ENCODE measurements around the gene SNTB2. TPM values are rescaled to one million over a fixed set of nuclear protein-coding genes. Genes with fewer than 3 reads are reported as not detected.

The SNTB2 gene
- polyA plus RNA-seq, 1 experiment = 50.5 TPM

DNA sequence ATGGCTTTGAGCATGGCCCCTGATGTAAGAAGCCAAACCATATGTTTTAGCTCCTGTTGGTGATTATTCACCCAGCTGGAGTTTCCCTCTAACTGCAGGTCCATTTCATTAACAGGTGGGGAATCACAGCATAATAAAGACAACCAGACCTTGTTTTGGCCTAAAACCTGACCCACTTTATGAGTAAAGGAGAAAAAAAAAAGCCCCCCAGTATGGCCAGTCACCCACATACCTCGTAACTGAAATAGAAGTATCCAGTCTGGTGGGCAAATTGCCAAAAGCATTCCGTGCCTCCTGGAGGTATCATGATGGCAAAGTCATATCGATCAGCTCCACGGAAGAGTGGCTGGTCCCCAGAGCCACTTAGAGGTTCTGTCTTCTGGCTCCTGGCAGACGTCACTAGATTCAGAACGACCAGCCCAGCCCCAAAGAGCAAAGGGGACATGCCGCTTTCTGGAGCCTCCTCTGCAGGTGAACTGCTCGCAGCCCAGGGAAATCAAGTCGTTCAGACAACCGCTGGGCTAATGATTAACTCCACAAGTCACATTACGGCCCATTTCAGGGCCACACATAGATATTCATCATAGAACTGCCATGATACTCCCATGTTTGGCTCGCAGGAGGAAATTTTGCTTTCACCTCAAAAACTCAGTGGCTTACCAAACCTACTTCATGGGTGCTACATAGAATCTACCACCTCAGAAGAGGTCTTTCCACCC is 164.5 kb downstream of the SNTB2 start, which contains the start of gene TMED6:
Gene TMED6 (minus strand): TSS at position 478 of the 719 bp plus-strand sequence. CDS start 33 bp downstream, at position 445.
- Histone ChIP-seq H3K27me3 (ENCODE audit: control insufficient read depth, insufficient read depth, low read length) (no peaks in the 10 kb centered on the region), H3K4me3 (ENCODE audit: low read depth, low read length) (no peak within 1 kb of the TSS), H3K36me3 (ENCODE audit: control insufficient read depth, insufficient read depth, low read length) (peaks cover 2% of the 10 kb centered on the region; the same call in 1 of the 2 replicates)
- POLR2A ChIA-PET = interaction anchor here (0.7 kb wide), 1 partner anchor 477 kb away, joined by 21 read pairs; no protein-coding TSS in a partner anchor
- CTCF ChIA-PET = no interaction called here
- no peak for DNase-seq (ENCODE audit: low read depth)
- TF ChIP-seq, protein P1, sequence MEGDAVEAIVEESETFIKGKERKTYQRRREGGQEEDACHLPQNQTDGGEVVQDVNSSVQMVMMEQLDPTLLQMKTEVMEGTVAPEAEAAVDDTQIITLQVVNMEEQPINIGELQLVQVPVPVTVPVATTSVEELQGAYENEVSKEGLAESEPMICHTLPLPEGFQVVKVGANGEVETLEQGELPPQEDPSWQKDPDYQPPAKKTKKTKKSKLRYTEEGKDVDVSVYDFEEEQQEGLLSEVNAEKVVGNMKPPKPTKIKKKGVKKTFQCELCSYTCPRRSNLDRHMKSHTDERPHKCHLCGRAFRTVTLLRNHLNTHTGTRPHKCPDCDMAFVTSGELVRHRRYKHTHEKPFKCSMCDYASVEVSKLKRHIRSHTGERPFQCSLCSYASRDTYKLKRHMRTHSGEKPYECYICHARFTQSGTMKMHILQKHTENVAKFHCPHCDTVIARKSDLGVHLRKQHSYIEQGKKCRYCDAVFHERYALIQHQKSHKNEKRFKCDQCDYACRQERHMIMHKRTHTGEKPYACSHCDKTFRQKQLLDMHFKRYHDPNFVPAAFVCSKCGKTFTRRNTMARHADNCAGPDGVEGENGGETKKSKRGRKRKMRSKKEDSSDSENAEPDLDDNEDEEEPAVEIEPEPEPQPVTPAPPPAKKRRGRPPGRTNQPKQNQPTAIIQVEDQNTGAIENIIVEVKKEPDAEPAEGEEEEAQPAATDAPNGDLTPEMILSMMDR (IDR thresholded peaks at IDR 0.05; ENCODE audit: insufficient read depth, low read depth, low read length) = no peak

Small RNAs within 50 kb of the gene (small RNA-seq; reads per million reads assigned to genes)
- gene RF00019 (ENCODE audit: insufficient read length, low read depth, low replicate concordance) (not detected), gene RNU6-22P (ENCODE audit: insufficient read length, low read depth, low replicate concordance) (not detected)

Other genes with a start within 250 kb of the SNTB2 start
- gene HAS3, start 81.5 kb upstream of the SNTB2 start, polyA plus RNA-seq (2011; rRNA removed) = 1.8 and 2.3 TPM in 2 replicates
- gene CHTF8, start 54.6 kb upstream of the SNTB2 start, polyA plus RNA-seq (2011; rRNA removed) = 128 and 161 TPM in 2 replicates
- 59.2 and 60.7 TPM in 2 replicates for gene UTP4, start 54.5 kb upstream of the SNTB2 start, polyA plus RNA-seq (2011; rRNA removed)
- gene VPS4A, start 124.2 kb downstream of the SNTB2 start, polyA plus RNA-seq (2011; rRNA removed) = 14.5 and 19.4 TPM in 2 replicates
- gene PDF, start 143.4 kb downstream of the SNTB2 start, polyA plus RNA-seq (2011; rRNA removed) = 4.0 and 6.4 TPM in 2 replicates
- gene COG8, start 152.4 kb downstream of the SNTB2 start, polyA plus RNA-seq (2011; rRNA removed) = 25.2 and 31.6 TPM in 2 replicates
- gene NIP7, start 152.6 kb downstream of the SNTB2 start, polyA plus RNA-seq (2011; rRNA removed) = 6.4 and 9.1 TPM in 2 replicates
- gene TMED6, start 164.6 kb downstream of the SNTB2 start, polyA plus RNA-seq (2011; rRNA removed) = 0.13 TPM in 1 of 2 replicates, not detected in the other
- 9.2 and 11.6 TPM in 2 replicates for gene TERF2, start 198.8 kb downstream of the SNTB2 start, polyA plus RNA-seq (2011; rRNA removed)
- 134 and 196 TPM in 2 replicates for gene CYB5B, start 237.5 kb downstream of the SNTB2 start, polyA plus RNA-seq (2011; rRNA removed)